K562 treated with DMSO at 1 percent for 24 hours (cell line): ENCODE measurements around the gene CEP55. TPM values are rescaled to one million over a fixed set of nuclear protein-coding genes. Genes with fewer than 3 reads are reported as not detected.

Source experiments
- total RNA-seq: library from RNA; unstranded; fragments of 300-600 nt; gene quantifications from 2 replicates; pipeline ENCODE4 v1.2.3, GENCODE V29; 2022; ENCODE audit warnings: low read depth; ENCODE audit not compliant: insufficient read depth

The CEP55 gene
- 8.9 and 11.2 TPM in 2 replicates for total RNA-seq

GRCh38 chr10:93496322-93497041 is at the start of gene CEP55:
Gene CEP55 (plus strand): TSS chr10:93496612. CDS start chr10:93500052, 3,440 bp downstream.

GRCh38 chr10:93482145-93482834 is 14.1 kb upstream of the CEP55 start, which contains the start of gene MYOF:
Gene MYOF (minus strand): TSS chr10:93482334. CDS start chr10:93482194, 140 bp downstream.

GRCh38 chr10:93566435-93567276 is 70.2 kb downstream of the CEP55 start, which contains the start of gene FFAR4:
Gene FFAR4 (plus strand): TSS chr10:93566665. CDS start chr10:93566721, 56 bp downstream.

Other genes with a start within 250 kb of the CEP55 start
- not detected in 2 replicates for gene MYOF, start 14.3 kb upstream of the CEP55 start, total RNA-seq
- not detected in 2 replicates for gene FFAR4, start 70.1 kb downstream of the CEP55 start, total RNA-seq
- not detected in 2 replicates for gene RBP4, start 104.6 kb downstream of the CEP55 start, total RNA-seq
- not detected in 2 replicates for gene PDE6C, start 115.9 kb downstream of the CEP55 start, total RNA-seq
- gene FRA10AC1, start 206.0 kb downstream of the CEP55 start, total RNA-seq, result 2.9 and 4.3 TPM in 2 replicates